Measurements from ENCODE around the gene OSGEPL1.
A peak's percentile ranks its signal among the peaks of the same experiment; 100 is the strongest.
"Not testable (repeated sequence)": the region's sequence is repeated elsewhere in the genome, so short reads cannot be mapped to it uniquely, and the experiment has no call there.

The OSGEPL1 gene

DNA sequence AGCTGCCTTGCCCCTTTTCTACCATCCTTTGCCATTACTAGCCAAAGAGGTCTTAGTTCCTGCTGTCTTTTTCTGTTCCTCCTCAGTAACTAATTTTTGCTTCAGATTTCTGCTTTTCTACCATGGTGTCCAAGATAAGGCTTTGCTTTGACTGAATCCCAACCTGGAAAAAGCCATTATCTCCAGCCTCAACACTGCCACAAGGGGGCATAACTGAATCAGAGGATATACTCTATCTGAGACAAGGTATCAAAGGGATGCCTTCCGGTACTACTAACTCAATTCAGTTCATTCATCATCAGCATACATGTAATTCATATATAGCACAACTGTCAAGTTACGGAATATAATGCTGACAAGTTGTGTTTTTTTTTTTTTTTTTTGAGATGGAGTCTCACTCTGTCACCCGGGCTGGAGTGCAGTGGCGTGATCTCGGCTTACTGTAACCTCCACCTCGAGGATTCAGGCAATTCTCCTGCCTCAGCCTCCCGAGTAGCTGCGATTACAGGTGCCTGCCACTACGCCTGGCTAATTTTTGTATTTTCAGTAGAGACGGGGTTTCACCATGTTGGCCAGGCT lies 11.4 kb downstream of the OSGEPL1 start:
- peak; percentile 29 for DNase-seq (ENCODE audit: low read depth)

DNA sequence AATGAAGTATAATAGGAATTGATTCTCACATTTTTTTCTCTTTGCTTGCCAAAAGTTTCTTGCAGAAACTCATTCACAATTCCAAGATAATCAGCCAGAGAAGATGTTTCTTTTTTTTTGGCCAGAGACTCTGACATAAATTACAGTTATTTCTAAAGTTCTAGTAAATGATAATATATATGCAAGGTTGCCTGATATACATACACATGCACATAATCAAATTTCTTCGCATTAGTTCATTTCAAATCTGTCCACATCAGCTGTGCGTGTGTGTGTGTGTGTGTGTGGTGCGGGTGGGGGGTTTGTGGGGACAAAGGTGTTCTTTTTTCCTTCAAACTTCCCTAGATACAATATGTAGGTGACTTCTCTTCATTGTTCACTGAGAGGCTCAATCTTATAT lies 33.2 kb downstream of the OSGEPL1 start:
- no peak for DNase-seq (ENCODE audit: low read depth)

DNA sequence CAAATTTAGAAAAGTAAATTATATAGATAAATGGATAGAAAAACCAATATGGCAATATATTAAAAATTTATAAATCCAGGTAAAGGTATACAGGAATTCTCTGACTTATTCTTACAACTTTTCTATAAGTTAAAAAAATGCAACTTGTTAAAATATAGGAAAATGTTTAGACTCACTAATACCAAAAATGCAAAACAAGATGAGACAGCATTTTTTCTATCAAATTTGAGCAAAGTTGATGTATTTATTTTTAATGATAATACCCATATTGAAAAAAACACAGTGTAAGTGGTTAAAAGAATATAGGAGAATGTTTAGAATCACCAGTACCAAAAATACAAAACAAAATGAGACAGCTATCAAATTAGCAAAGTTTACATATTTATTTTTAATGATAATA lies 35.7 kb downstream of the OSGEPL1 start:
- DNase-seq (ENCODE audit: low read depth) = no peak

DNA sequence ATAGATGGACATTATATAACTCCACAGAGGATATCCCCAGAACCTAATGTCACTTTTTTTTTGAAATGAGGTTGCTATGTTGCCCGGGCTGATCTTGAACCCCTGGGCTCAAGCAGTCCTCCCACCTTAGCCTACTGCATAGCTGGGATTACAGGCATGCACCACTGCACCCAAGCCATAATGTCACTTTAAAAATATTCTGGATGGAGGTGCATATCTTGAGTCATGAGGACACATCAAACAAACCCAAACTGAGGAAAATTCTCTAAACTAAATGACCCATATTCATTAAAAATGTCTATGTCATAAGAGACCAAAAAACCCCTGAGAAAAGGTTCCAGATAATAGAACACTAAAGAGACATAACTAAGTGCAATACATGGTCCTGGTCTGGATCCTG lies 36.3 kb downstream of the OSGEPL1 start:
- no peak for DNase-seq (ENCODE audit: low read depth)

DNA sequence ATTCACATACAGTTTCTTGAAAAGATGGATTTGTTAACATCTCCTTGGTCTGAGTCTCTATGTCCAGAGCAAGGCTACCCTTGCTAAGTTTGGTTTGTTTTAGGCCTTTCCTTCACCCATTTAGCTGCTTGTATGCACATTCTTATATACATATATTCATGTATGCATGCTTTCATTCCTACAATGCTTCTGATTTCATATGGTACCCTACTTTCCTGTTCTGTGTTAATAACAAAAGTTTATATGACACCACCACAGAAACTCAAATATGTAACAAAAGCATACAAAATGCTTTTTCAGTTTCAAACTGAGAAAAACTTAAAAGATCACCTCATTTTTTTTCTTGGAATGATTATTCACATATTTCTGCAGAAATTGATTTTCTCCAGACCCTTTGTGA lies 39.4 kb downstream of the OSGEPL1 start:
- no peak for DNase-seq (ENCODE audit: low read depth)

DNA sequence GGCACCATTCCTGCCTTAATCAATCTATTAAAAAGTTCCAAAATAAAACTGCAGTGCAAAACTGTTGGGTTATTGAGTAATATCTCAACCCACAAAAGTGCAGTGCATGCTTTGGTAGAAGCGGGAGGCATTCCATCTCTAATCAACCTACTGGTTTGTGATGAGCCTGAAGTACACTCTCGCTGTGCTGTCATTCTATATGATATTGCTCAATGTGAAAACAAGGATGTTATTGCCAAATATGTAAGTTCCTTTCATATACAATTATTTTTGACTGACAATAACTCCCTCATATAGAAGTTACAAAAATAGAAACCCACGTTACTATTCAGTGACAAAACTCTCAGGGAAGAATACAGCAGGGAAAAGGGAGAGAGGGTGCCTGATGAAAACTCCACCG lies 43.0 kb downstream of the OSGEPL1 start:
- DNase-seq (ENCODE audit: low read depth) = no peak

DNA sequence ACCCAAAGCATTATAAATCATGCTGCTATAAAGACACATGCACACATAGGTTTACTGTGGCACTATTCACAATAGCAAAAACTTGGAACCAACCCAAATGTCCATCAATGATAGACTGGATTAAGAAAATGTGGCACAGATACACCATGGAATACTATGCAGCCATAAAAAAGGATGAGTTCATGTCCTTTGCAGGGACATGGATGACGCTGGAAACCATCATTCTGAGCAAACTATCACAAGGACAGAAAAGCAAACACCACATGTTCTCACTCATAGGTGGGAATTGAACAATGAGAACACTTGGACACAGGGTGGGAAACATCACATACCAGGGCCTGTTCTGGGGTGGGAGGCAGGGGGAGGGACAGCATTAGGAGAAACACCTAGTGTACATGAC lies 45.0 kb downstream of the OSGEPL1 start:
- not testable (repeated sequence) for DNase-seq (ENCODE audit: low read depth)

DNA sequence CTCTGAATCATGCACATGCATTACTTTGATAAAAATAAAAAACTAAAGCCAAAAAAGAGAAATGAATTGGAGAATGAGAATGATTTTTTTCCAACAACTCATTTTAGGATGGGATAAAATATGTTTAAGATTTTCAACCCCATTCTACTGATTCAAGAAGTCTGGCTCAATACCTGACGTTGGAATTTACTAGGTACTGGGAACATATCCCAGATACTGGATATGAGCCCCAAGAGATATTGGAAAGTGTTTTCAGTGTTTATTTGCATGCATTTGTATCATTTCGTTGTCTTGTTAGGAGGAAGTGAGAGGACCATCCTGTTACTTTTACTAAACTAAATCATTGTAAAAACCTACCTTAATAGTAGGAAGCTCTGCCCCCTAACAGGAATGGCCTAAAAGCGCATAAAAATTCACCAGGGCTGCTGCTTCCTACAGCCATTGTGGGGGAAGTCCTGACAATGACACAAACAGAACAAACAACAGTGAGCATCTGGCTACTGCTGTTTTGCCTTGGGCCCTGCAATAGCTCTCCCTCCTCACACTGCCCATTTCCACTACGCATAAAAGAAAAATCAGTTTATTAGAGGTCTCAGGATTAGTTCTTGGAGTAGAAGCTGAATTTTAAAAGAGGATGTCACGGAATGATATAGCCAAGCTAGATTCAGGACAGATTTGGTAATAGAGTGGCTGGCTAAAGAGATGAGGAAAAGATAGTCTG lies 52.9 kb downstream of the OSGEPL1 start:
- no peak for DNase-seq (ENCODE audit: low read depth)

DNA sequence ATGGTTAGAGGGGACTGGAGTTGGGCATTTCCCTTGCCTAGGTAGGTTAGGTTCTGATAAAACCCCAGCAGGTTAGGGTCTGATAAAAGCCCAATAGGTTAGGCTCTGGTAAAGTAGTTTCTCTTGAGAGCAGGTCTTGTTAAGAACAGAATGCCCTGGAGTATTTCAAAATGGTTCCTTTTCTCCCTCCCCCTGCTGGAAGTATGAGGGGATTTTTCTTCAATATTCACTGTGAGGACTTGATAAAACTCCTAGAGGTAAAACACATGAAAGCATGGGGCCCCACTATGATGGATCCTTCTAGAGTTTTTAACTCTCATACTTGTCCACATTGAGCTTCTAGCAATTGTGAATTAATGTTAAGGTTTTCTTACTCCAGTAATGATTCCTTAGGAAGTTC lies 60.5 kb downstream of the OSGEPL1 start:
- DNase-seq (ENCODE audit: low read depth) = no peak

DNA sequence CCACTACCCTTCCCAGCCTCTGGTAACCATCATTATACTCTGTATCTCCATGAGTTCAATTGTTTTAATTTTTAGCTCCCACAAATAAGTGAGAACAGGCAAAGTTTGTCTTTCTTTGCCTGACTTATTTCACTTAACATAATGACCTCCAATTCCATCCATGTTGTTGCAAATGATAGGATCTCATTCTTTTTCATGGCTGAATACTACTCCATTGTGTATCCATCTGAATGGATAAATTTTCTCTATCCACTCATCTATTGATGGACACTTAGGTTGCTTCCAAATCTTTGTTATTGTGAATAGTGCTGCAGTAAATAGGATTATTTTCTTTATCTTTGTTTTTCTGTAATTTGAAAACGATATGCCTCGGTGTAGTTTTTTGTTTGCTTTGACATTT lies 61.9 kb downstream of the OSGEPL1 start:
- no peak for DNase-seq (ENCODE audit: low read depth)

DNA sequence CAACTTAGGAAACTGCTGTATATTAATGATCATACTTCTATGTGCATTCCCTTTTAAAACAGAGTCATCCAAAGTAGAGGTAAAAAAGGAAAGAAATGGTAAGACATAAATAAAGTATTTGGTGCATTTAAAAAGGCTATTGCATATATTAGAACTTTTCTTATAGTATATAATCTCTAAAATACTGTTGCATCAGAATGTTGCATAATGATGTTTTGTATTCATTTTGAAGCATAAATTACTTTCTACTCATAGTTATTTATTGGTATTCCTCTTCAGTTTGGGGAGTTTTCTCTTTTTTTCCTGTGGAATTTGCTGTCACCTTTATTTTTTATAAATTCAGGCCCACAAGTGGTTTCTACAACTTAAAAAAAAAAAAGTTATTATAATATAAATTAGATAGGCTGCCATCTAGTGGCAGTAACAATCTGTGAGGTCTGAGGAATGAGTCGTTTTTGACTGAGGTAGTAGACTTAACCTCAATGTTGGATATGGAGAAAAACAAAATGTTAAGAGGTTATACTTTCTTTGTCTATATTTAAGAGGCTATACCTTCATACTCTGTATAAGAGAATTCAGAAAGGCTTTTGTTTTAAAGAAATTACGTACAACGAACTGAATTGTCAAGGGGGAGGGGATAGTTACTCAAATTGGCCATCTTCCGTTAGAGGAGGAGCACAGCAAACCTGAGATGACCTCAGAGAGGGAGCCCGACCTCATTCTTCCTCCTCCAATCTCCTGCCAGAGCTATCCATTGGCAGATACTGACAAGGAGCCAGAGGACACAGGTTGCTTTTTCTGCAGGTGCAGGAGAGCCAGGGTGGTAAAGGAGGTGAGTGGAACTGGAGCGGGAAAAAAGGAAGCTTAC lies 64.3 kb downstream of the OSGEPL1 start:
- DNase-seq (ENCODE audit: low read depth) = peak; percentile 21
